GM19455 (cell line): ENCODE results near the gene ALS2.
"Not testable (repeated sequence)": the region's sequence is repeated elsewhere in the genome, so short reads cannot be mapped to it uniquely, and the experiment has no call there.

Experiments
- ATAC-seq: cut with Tn5 transposase; IDR thresholded peaks from one replicate; pipeline ENCODE4 v1.9.1; 2021; ENCODE audit not compliant: unreplicated experiment

The ALS2 gene

GRCh38 chr2:201780674-201781493 lies at the start of gene ALS2:
Gene ALS2, minus strand, starts transcription at chr2:201780933. Its CDS starts 12,048 bp downstream, at chr2:201768885.
- ATAC-seq = peak; percentile 97

DNA sequence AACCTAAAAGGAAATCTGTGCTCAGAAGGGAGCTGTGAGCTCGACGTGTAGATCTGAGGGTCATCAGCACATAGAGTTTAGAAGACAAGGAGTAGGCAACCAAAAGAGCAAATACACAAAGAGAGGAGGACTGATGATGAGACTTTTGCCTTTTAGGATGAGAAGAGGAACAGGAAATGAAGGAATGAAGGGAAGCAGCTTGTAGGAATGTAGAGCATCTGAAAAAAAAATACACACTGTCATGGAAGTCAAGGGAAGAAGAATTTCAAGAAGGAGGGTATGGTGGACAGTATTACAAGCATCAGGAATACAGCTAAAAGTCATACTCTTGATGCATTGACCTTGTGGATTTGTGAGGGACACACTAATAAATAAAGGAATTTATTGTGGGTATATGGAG lies 47.5 kb upstream of the ALS2 start:
- no peak for ATAC-seq

DNA sequence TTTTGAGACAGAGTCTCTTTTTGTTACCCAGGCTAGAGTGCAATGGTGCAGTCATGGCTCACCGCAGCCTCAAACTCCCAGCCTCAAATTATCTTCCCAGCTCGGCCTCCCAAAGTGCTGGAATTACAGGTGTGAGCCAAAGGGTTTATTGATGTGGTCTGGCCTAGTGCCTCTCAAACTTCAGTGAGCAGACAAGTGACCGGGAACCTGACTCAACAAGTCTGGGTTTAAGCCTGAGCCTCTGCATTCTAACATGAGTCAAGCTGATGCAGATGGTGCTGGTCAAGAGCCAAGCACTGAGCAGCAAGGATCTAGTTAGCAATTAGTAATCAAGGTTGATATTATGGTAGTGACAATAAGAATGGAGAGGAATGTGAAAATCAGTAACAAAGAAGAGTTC lies 46.9 kb upstream of the ALS2 start:
- ATAC-seq = no peak

DNA sequence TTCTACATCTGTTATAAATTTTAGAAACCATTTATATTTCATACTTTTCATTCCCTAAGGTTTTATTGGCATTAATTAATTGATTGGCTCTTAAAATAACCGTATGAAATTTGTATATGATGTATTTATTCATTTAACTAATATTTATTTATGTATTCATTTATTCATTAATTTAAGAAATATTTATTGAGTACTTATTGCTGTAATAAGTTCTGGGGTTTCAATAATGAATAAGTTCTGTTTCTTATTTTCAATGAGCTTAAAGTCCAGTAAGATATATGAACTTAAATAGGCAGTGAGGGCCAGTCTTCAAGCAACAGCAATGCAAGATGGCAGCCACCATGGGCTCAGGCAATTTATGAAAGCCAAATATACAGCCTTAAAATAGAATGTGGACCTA lies 43.5 kb upstream of the ALS2 start:
- no peak for ATAC-seq

GRCh38 chr2:201821080-201821479 lies 40.3 kb upstream of the ALS2 start:
- no peak for ATAC-seq

GRCh38 chr2:201820383-201821007 lies 39.8 kb upstream of the ALS2 start:
- ATAC-seq = no peak

DNA sequence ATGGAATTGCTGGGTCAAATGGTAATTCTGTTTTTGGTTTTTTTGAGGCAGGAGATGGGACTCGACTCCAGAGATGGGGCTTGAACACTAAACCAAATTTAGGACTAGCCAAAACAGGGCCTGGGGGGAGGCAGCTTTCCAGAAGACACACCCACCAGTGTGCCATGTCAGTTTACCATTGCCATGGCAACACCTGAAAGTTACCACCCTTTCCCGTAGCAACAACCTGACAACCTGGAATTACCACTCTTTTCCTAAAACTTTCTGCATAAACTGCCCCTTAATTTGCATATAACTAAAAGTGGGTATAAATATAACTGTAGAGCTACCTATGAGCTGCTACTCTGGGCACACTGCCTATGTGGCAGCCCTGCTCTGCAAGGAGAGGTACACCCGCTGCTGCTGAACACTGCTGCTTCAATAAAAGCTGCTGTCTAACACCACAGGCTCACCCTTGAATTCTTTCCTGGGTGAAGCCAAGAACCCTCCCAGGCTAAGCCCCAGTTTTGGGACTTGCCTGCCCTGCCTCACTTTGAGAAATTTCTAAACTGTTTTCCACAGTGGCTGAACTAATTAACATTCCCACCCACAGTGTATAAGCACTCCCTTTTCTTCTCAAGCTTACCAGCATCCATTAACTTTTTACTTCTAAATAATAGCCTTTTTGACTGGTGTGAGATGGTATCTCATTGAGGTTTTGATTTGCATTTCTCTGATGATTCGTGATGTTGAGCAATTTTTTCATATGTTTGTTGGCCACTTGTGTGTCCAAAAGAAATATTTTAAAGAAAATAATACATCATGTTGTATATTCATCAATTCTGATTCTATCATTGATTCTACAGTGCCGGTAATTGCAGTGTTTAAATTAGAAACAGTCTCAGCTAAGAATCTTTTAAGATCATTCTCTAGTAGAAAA lies 36.2 kb upstream of the ALS2 start:
- ATAC-seq = no peak

DNA sequence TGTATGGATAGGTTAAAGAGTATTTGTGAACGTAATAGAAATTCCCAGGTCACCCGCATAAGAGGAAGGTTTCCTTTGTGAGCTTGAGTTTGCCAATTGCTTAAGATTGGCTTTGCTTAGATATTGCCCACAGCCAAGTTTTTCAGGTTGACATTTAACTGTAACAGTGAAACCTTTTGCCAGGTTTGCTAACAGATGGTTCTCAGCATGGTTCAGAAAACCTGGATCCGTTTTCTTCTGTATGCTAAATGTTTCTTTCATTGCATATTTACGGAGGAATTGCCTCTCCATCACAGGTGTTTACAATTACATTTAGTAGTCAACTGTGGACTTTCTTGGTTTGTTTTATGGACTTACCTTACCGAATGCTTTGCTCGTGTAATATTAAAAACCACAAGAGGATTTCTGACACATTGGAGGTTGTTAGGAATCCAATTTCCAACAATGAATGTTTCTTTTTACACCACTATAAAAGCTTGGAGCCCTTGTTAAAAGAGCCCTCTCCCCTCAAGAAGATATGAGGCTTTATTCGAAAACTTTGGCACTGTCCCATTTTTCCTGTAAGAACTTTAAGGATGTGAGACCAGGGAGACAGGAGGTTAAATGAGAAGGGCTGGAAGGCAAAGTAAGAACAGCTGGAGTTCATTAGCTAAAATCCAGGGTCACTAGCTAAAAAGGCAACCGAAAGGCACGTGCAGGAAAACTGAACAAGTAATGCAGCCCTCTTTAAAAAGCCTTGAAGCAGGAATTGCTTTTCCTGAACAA lies 33.4 kb upstream of the ALS2 start:
- no peak for ATAC-seq

DNA sequence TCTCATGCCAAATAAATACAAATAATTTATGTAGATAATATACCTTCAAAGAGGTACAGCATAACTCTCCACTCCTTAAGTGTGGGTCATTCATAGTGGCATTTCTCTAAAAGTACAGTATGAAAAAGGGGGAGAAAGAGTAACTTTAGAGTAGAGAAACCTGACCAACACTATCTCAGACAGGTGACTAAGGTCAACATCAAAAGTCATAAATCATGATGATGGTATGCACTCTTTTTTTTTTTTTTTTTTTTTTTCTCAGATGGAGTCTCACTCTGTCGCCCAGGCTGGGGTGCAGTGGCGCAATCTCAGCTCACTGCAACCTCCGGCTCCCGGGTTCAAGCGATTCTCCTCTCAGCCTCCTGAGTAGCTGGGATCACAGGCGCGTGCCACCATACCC lies 29.9 kb upstream of the ALS2 start:
- ATAC-seq = not testable (repeated sequence)

DNA sequence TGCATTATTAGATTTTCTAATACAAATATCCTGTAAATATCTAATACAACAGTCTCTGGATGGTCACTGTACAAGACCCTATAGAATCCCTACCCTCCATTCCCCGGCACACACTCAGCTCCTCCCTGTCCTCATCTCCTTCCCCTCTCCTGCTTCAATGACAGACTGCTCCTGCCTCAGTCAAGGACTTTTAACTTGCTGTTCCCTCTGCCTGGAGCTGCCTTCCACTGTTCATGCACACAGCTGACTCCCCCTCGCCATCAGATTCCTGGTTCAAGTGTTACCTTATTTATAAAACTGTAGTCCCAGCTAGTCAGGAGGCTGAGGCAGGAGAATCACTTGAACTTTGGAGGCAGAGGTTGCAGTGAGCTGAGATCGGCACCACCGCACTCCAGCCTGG lies 28.9 kb upstream of the ALS2 start:
- no peak for ATAC-seq

DNA sequence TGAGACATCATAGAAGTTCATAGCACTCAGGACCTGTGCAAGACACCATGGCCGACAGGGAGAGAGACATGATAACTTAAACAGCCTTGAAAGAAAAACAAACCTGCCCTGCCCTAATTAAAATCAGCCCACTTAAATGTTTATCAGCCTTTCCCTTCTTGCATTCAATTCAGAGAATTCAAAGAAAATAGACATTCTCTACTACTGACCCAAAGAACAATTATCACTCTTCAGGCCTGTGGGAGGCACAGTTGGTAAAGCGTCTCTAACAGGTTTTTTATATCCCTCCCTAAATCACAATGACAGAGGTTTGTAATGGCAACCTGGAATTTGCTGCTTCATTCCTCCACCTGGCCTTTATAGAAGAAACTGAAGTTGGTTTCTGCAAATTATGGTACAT lies 27.3 kb upstream of the ALS2 start:
- ATAC-seq = no peak

DNA sequence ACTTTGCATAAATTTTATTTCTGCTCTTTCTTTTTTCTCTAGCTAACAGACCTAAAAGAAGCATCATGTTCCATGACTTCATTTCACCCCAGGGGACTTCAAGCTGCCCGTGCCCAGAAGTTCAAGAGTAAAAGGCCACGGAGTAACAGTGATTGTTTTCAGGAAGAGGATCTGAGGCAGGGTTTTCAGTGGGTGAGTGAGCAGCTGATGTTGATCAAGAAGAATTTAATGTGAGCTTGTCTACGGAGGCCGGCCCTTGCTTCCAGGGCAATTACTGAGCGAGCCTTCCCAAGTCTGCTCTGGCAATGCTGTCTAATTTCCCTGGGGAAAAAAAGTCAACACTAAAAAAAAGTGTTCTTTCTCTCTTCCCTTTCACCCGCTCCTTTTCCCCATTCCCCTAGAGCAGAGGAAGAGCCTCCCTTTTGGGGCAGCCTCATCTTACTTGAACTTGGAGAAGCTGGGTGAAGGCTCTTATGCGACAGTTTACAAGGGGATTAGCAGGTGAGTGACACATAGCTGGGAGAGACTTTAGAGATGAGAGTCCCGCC lies 26.8 kb upstream of the ALS2 start:
- ATAC-seq = no peak

- no peak for ATAC-seq
These were observed 25.9 kb upstream of the ALS2 start, which contains the start of gene CDK15 for GRCh38 chr2:201806442-201807170. Gene CDK15, plus strand, starts transcription at chr2:201806537. Its CDS starts 128 bp downstream, at chr2:201806665.

- ATAC-seq = not testable (repeated sequence)
These were observed 18.2 kb upstream of the ALS2 start for GRCh38 chr2:201798914-201799285.

GRCh38 chr2:201798252-201798913 lies 17.6 kb upstream of the ALS2 start:
- ATAC-seq = no peak

GRCh38 chr2:201797175-201797840 lies 16.6 kb upstream of the ALS2 start:
- no peak for ATAC-seq

- ATAC-seq = no peak
These were observed 15.7 kb upstream of the ALS2 start for GRCh38 chr2:201796478-201796865.

DNA sequence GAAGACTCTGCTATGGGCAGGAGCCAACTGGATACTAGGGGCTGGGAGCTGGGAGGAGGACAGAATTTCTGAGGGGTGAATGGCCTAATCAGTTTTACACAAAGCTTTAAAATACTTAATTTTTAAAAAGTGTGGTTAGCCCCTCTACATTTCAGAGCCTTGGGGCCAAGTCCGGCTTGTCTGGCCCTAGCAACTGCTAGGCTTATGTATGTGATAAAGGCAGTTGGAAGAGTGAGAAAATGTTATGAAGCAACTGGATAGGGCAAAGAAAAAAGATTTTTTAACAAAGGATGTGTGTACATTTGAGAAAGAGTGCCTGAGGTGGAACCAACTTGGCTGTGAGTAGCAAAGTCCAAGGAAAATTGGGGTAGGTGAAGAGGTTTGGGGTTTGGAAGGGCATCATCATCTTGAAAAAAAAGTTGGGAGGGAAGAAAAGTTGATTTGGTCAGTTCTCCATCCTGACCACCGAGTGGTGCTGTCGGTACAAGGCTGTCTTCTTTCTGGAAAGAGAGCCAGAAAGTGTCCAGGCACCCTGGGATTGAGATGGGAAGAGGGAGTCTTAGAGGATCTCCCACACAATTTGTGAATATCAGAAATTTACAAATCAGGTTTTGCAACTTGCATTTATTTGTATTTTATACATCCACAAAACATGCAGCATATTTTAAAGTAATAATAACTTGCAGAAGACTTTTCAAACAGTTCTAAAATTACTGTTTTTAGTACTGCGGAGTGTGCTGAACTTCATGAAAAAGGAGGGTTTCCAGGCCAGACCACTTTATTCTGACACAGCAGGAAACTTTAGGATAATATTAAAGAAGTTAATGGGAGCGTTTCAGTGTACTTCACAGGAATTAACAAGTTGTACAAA lies 15.1 kb upstream of the ALS2 start:
- ATAC-seq = no peak
